Thyroid gland (tissue), 4 donors: Measurements from ENCODE around the gene SPATS2L.

Experiments used
- CTCF ChIP-seq, 6 experiments: fragments of 200-600 bp in 3 of 6; fragments of 450-650 bp in 3 of 6; sonication (generic) in 3 of 6; IDR thresholded peaks; one replicate each; pipeline ENCODE4 v1.5.1; 2016 to 2019; ENCODE audit warnings: antibody characterized with exemption in 6 of 6, mild to moderate bottlenecking in 2 of 6, inconsistent platforms in 1 of 6, moderate library complexity in 1 of 6
- POLR2A ChIP-seq, 2 donors: fragments of 450-650 bp; IDR thresholded peaks; one replicate each; pipeline ENCODE4 v1.6.1; 2017; ENCODE audit warnings: antibody characterized with exemption in 2 of 2, mild to moderate bottlenecking in 2 of 2, moderate library complexity in 1 of 2

DNA sequence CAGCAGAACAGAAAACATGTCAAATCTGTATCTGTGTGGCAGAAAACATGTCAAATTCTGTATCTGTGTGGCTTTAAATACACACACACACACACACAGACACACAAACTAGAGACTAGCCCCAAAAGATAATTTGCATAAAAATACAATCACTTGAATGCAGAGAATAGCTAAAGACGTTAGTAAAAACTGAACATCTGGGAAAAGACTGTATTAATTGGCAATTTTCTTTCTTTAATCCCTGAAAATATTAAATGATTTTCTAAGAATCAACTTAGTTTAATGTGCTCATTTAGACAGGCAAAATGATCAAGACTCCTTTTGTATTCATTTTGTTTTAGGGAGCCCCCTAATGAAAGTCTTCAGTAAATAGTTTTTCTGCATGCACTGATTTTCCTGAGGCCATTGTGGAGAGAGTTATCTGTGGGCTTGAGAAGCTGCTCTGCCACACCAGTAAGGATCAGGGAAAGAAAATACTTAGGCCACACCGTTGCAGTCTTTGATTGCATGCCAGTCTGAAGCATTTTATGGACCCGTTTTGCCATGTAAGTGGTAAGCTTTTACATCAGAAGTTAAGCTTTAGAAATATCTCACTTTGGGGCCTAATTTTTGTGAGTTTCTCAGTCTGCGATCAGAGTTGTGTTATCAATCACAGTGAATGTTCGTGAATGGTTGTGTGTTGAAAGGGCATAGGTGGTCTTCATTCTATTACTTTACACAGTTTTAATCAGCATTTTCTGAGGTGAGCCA, 2.2 kb downstream of the SPATS2L start:
- TF ChIP-seq POLR2A (IDR thresholded peaks at IDR 0.05): no peak
- peak in 1 of 6 experiments; percentile 13 for TF ChIP-seq CTCF (IDR thresholded peaks at IDR 0.05)
